Fibroblast of pulmonary artery (primary cell): ENCODE measurements around the gene SOX10.

Experiments used
- DNase-seq: peaks from one replicate; pipeline ENCODE4 v3.0.0-alpha.2; 2010; ENCODE audit warnings: low read depth
- H3K4me3 ChIP-seq: replicated peaks from 2 replicates; pipeline ENCODE4 v1.5.1; 2011; ENCODE audit warnings: low read depth, mild to moderate bottlenecking, control low read depth, low read length, moderate library complexity
- TF ChIP-seq, protein P1 (sequence below): IDR thresholded peaks from 2 replicates; pipeline ENCODE4 v1.5.1; 2011; ENCODE audit warnings: mild to moderate bottlenecking, control low read depth, low read length, inconsistent platforms; ENCODE audit errors: missing control alignments

SOX10 gene

DNA sequence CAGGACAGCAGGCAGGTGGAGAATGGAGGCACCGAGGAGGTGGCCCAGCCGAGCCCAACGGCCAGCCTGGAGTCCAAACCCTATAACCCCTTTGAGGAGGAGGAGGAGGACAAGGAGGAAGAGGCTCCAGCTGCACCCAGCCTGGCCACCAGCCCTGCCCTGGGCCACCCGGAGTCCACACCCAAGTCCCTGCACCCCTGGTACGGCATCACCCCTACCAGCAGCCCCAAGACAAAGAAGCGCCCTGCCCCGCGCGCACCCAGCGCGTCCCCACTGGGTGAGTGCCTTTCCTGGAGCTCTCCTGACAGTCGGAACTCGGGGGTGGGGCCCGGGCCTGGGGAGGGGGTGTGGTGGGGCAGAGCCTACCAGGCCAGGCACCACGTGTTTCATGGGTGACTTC is 58.6 kb downstream of the SOX10 start:
- DNase-seq = no peak
- TF ChIP-seq, protein P1, sequence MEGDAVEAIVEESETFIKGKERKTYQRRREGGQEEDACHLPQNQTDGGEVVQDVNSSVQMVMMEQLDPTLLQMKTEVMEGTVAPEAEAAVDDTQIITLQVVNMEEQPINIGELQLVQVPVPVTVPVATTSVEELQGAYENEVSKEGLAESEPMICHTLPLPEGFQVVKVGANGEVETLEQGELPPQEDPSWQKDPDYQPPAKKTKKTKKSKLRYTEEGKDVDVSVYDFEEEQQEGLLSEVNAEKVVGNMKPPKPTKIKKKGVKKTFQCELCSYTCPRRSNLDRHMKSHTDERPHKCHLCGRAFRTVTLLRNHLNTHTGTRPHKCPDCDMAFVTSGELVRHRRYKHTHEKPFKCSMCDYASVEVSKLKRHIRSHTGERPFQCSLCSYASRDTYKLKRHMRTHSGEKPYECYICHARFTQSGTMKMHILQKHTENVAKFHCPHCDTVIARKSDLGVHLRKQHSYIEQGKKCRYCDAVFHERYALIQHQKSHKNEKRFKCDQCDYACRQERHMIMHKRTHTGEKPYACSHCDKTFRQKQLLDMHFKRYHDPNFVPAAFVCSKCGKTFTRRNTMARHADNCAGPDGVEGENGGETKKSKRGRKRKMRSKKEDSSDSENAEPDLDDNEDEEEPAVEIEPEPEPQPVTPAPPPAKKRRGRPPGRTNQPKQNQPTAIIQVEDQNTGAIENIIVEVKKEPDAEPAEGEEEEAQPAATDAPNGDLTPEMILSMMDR = no peak
- H3K4me3 ChIP-seq = no peak overlapping the region

DNA sequence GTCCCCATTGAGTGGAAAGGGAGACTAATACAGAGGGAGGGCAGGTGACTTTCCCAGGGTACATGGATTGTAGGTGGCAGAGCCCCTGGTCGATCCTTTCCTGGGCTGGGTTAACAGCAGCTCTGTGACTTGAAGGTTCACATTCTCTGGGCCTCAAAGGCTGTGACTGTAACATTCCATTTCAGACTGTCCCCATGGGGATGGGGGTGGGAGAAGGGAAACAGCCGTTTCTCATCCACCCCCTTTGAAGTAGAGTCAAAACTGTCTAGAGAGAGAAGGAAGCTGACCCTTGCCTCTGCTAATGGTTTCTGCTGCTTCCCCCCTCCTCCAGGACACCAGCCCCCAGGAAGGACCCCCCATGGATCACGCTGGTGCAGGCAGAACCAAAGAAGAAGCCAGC is 59.0 kb downstream of the SOX10 start:
- DNase-seq = no peak
- H3K4me3 ChIP-seq = no peak overlapping the region
- TF ChIP-seq, protein P1 = no peak

DNA sequence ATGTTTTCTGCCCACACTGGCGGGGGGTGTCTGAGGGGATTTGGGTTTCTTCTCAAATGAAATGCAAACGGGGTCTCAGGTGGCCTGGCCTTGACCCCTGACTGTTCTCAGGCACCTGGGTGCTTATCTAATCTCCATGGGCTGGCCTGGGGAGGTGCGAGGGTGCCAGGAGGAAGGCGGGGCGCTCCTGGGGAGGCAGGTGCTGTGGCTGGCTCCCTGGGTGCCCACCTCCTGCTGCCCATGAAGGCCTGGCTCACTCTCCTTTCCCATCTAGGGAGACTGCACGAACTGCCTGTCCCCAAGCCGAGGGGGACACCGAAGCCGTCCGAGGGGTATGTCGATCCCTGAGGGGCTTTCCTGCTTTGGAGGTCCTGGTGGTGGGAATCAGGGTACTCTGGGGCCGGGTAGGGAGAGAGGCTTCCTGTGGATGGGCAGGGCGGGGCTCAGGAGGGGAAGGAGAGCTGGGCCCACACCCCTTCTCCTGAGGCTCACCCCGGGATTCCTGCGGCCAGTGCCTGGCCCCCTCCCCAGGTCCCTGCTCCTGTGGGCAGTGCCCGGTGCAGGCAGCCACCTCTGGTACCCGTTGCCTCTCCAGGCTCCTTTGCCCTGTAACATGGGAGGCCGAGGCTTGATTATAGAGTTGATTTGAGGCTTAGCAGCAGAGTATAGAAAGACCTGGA is 59.8 kb downstream of the SOX10 start:
- H3K4me3 ChIP-seq = no peak overlapping the region
- DNase-seq = no peak
- TF ChIP-seq, protein P1 = no peak

DNA sequence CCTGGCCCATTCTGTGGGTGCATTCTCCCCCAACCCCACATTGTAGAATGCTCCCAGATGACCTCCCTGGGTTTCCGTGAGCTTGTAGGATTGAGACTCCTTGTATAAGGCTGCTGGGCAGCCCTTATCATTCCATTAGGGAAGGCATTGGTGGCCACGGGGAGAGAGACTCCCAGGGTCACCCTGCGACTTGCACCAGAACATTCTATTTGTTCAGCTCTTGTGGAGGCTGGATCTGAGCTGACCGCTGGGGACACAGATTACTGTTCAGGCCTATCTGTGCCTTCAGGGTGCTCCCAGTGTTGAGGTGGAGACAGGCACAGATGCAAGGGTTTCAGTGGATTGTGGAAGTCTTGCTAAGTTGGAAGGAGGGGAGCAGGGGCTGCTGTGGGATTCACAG is 60.4 kb downstream of the SOX10 start:
- H3K4me3 ChIP-seq = no peak overlapping the region
- TF ChIP-seq, protein P1 = no peak
- DNase-seq = no peak
